ENCODE results near the gene PITPNM1.
"Not testable (repeated sequence)": the region's sequence is repeated elsewhere in the genome, so short reads cannot be mapped to it uniquely, and the experiment has no call there.

Gene PITPNM1

DNA sequence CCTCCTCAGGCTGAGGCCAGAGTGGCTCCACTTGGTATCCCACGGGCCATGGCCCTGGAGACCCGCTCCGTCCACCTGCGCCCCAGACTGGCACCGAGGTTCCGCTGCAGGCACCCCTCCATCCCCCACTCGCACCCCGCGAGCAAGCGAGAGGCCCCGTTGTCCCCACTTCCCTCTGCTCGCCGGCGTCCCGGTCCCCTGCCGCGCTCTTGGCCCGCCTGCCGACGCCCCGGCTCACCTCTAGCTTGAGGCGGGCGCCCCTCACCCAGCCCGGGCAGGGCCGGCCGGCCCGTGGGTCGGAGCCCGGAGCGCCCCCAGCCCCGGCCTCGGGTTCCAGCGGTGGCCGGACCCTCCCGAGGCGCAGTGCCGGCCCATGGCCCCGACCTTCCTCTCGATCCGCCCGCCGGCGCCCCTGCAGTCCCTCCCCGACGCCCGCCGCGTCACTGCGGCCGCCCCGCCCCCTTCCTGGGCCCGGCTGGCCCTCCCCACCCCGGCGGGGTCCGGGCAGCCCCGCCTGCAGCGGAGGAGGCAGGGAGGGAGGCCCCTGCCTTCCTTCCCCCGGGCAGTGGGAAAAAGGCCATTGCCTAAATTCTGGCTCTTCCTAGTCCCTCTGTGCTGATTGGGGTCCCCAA lies at the start of gene PITPNM1:
TSS of gene PITPNM1 (minus strand) at position 414 of the 632 bp plus-strand sequence. CDS start 1,183 bp downstream, outside the sequence.
- DNase-seq: no peak

DNA sequence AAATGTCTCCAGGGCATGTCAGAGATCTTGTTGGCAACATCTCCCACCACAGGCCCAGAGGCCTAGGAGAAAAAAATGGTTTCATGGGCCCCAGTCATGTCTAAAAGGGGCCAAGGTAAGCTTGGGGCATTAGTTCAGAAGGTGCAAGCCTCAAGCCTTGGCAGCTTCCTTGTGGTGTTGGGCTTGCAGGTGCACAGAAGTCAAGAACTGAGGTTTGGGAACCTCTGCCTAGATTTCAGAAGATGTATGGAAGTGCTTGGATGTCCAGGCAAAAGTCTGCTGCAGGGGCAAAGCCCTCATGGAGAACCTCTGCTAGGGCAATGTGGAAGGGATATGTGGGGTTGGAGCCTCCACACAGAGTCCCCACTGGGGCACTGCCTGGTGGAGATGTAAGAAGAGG lies 46.5 kb upstream of the PITPNM1 start:
- not testable (repeated sequence) for DNase-seq

DNA sequence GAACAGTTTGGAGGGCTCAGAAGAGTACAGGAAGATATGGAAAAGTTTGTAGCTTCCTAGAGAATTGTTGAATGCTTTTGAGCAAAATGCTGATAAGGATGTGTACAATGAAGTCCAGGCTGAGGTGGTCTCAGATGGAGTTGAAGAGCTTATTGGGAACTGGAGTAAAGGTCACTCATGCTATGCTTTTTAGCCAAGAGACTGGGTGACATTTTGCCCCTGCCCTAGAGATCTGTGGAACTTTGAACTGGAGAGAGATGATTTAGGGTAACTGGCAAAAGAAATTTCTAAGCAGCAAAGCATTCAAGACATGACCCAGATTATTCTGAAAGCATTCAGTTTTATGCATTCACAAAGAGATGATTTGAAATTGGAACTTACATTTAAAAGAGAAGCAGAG lies 46.0 kb upstream of the PITPNM1 start:
- no peak for DNase-seq

DNA sequence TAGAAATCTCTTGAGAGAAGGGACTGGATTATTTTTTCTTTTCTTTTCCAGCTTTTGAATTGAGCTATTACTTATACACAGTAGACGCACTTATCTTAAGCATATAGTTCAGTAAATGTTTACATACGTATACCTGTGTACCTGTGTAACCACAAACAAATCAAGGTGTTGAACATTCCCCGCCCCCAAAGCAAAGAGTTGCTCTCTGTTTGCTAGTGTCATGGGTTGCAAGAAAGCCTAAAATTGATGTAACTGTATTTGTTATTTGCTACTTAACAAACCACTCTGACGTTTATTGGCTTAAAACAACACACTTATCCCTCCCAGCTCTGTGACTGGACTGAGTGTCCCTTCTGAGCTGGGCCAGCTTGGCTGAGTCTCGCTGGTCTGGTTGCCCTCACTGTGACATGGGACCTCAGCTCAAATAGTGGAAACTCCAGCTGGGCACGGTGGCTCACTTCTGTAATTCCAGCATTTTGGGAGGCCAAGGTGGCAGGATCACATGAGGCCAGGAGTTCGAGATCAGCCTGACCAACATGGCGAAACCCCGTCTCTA lies 43.5 kb upstream of the PITPNM1 start:
- DNase-seq: no peak

DNA sequence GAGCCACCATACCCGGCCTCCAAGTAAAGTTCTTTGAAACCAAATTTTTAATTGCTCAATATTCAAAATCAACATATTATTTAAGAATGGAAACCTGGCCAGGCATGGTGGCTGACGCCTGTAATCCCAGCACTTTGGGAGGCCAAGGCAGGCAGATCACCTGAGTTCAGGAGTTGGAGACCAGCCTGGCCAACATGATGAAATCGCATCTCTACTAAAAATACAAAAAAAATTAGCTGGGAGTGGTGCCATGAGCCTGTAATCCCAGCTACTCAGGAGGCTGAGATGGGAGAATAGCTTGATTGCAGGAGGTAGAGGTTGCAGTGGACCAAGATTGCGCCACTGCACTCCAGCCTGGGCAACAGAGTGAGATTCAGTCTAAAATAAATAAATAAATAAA lies 42.9 kb upstream of the PITPNM1 start:
- not testable (repeated sequence) for DNase-seq

DNA sequence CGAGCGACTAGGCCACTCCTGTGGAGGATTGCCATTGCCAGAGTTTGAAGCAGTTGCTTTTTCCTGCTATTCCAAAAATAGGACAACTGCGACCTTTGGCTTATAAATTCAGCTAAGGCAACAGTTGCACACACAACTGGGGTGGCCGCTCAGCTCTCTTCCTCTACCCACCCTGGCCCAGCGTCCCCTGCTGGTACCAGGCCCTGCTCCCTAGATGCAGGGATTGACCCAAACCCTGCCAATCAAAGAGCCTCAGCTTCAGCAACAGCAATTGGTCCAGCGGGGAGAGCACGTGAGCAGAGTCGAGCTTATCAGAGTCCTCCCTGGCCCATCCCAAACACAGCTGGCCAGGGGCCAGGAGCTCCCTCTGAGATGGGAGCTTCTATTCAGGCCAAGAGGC lies 40.1 kb upstream of the PITPNM1 start:
- no peak for DNase-seq

DNA sequence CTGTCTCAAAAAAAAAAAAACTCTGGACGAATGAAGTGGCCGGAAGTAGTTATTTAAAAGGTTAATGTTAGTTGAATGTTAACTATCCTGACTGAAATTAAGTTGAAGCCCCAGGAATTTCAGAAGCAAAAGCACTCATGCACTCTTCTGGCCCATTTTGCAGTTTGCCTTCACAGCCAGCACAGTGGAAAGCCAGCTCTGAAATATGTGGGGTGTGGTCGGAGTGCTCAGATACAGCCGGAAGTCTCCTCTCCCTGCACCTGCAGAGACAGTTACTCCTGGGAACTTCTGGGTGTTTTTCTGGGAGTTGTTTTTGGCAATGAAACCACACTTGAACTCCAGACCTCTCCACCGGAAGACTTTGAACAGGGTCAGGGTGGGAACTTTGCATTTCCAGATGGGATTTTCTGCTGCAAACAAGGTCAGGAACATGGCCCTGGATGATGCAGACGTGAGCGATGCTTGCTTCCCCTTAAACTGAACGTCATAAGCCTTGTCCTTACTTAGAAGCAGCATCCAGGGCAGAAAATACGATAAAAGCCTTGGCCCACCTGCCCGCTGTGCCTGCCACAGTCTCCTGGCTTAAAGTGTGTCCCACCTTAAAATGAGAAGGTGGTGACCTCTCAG lies 39.6 kb upstream of the PITPNM1 start:
- no peak for DNase-seq

DNA sequence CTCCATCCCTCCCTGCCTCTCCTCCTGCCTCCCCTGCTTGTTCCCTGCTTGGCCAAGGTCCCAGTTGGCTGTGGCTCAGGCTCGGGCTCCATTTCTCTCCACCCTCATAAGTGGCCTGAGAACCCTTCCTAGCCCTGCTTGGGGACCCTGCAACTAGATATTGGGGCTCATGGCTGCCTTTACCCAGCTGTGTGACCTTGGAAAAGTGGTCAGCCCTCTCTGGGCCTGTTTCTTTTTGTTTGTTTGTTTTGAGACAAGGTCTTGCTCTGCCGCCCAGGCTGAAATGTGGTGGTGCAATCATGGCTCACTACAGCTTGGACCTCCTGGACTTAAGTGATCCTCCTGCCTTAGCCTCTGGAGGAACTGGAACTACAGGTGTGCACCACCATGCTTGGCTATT lies 38.4 kb upstream of the PITPNM1 start:
- DNase-seq: no peak

DNA sequence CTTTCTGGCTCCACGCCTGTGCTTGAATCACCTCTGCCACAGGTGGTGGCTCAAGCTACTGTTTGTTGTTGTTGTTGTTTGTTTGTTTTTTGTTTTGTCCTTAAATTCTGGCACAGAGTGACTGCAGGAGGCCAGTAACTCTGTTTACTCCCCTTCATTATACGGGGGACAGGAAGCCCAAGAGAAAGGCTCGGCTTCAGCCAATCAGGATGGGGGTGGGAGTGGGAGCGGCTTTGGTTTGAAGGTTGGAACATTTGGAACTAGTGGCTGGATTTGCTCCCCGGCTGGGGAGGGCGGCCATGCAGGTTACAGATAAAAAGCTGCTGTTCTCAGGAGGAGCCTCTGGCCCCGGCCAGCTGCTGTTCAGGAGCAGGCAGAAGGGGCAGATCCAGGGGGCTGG lies 37.8 kb upstream of the PITPNM1 start:
- DNase-seq: no peak

DNA sequence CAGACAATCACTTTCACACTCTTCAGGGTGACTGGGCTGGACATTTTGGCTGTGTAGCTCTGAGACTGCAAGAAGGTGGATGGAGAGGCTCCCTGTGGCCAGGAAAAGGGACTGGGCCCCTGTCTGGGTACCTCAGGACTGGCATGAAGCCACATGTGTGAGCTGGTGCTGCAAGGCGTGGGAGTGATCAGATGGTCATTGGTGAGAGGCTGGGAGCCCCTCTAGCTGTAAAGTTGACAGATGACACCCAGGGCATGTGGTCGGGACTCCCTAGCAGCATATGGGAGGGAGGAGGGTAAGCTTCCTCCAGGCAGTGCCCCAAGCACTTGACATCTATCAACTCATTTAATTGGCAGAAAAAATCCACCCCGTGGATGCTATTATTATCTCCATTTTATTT lies 37.0 kb upstream of the PITPNM1 start:
- DNase-seq: no peak

DNA sequence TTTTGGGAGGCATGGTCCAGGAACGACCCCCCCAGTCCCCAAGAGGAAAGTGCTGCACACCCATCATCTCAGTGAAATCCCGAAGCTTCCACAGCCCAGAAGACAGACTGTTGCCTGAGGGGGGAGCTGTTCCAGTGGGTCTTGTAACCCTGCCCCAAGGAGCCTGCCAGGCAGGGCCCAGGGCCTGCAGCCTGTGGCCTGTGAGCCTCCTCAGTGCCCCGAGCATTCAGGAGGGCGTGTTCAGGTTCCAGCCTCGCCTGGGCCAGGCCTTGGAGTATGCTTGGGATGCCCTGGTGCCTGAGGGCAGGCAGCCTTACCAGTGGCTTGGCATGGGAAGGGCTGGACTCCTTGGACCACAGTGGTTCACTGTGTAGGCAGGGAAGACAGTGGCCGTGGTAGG lies 36.0 kb upstream of the PITPNM1 start:
- DNase-seq: no peak

DNA sequence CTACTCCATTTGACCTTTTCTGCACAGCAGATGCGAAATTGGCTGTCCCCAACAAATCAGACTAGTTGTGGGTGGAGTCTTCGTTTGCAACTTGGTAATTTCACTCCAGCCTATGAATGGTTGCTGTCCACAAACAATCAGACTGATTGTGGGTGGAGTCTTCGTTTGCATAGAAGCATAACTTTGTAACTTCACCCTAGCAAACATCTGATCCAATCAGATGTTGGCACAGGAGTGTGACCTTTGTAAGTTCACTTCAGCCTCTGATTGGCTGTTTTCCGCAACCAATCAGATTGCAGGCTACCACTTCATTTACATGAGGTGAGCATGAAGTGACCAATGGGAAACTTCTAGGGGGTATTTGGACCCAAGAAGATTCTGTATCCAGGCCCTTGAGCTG lies 34.4 kb upstream of the PITPNM1 start:
- DNase-seq: no peak

DNA sequence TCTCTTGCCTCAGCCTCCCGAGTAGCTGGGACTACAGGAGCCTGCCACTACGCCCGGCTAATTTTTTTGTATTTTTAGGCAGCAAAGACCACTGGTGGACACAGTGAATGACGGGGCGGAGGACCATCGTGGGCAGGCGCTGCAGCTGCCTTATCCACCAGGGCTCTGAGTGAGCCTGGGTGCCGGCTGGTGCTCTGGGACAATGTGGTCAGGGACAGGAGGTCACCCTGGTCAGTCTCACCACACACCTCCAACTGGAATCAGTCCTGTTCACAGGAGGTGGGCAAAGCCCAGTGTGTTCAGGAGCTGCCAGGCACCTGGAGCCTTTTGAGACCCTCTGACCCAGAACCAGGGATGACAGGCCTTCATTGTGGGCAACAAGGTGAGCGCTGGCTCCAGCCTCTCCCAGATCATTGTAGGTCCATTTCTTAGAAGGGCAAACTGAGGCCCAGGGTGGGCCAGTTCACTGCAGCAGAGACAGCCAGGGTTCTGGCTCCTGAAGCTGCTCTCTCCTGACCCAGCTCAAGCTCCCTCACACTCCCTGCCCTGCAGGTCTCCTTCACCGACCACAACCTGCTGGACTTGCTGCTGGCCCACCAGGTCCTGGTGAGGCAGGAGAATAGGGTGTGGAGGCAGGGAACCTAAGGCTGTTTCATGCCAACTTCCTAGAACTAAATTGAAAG lies 33.8 kb upstream of the PITPNM1 start:
- no peak for DNase-seq

DNA sequence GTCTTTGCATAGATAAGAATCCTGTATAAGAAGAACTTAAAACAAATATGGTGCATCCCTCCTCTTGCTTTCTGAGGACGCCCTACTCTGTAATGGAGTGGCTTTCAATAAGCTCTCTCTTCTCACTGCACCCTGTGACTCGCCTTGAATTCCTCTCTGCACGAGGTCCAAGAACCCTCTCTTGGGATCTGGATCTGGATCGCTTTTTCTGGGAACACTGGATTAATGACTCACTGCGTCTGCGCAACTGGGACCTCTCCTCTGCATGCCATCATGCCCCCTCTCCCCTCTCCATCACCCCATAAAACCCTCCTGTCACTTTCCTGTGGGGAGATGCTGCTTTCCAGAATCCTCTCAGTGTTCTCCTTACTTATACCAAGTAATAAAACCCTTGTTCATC lies 33.1 kb upstream of the PITPNM1 start:
- DNase-seq: no peak

DNA sequence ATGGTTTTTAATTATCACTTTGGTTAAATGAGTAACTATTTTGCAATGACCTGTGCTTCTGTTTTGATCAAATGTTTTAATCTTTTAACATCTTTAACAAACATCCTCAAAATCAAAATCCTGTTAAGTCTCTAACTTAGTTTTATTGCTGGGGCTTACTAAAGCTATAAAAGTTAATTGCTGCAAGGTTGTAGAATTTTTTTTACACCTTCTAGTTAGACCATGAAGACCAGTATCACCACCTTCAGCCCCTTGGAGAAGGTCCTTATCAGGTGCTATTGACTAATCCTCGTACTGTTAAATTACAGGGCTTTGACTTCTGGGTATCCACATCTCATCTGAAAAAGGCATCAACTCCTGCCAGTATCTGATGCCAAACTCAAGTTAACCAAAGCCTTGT lies 30.4 kb upstream of the PITPNM1 start:
- DNase-seq: no peak

DNA sequence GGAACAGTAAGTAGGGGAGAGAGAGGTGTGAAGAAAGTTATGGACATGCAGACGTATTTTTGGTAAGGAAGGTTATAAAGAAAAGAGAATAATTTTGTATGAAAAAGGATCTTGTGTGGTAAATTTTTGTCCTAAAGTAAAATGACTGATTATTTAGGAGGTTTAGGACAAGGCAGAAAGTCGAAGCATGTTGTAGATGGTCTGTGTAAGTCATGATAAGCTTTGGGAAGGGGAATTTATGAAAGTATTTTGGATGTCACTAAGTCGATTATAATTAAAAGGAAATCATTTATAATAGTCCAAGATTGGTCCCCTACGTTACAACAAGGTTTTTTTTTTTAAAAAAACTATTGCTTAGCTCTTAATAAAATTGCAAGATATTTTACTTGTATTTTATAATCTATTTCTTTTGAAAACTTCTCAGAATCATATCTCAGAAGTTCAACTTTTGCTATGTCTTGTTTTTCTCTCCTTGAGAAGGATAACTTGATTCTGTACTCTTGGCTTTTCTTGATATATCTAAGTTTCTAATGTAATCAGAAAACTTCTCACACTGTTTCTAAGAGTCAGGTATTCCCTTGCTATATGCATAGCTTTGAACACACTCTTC lies 29.0 kb upstream of the PITPNM1 start:
- no peak for DNase-seq

DNA sequence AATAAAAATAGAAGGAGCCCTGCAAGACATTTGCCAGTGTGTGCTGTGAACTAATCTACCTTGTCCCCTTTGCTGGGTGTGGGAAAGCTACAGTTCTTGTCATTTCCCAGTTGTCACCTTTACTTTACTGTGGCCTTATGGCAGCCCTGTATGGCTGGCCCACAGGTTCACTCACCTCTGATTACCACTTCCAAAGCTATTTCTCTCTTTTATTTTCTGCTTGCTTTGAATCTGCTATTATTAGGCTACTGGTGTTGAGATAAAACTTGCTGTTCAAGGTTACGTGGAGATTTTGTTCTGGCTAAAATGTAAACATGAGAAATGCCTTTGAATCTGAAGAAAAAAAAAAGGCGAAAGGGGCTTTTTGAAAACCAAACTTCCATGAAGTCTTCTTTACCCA lies 27.7 kb upstream of the PITPNM1 start:
- DNase-seq: no peak

DNA sequence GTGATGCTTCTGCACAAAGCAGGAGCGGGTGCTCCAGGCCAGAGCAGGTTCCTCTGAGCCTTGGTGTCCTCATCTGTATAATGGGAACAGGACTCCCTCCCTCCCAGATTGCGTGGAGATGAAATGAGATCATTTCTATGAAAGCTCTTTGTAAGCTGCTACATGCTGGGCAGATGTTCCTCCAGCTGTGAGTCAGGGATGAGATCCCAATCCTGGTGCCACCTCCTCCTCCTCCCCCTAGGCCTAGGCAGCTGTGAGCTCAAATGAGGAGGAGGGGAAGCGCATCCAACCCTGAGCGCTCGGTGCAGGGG lies 25.1 kb upstream of the PITPNM1 start:
- no peak for DNase-seq

DNA sequence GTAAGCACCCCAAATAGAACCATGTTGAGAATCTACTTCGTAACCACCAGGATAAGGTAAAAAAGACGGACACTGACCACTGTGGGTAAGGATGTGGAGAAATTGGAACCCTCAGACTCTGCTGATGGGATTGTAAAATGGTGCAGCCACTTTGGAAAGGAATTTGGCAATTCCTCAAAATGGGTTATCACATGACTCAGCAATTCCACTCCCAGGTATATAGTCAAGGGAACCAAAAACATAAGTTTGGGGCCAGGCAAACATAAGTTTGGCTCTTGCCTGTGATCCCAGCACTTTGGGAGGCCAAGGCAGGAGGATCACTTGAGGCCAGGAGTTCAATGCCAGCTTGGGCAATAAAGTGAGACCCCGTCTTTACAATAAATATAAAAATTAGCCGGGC lies 23.2 kb upstream of the PITPNM1 start:
- no peak for DNase-seq

DNA sequence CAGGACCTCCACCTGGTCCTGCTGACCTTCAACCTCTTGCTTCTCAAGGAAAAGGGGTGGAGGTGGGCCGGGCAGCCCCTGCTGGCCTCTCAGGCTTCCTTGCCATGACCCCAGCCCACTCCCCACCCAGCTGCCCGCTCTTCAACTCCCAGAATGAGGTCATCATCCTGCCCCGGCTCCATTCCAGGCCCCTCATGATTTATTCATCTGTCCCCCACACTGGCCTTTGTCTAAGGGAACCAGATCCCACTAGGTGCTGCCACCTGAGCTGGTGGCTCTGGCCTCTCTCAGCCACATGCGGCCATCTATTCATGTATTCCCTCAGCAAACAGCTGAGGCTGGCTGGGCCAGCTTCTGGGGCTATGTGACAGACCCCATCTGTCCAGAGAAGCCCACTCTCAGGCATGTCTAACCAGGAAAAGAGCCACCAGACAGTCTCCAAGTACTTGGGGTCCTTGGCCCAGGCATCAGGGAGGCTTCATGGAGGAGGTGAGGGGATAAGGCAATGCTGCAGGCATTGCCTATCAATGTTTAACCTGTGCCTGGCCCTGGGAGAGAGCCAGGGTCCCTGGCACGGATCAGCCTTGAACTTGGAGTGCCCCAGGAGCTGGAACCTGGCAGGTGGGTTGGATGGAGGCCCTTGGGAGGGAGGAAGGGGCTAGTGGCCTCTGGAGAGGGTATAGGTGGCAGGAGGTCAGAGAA lies 20.3 kb upstream of the PITPNM1 start:
- DNase-seq: no peak

DNA sequence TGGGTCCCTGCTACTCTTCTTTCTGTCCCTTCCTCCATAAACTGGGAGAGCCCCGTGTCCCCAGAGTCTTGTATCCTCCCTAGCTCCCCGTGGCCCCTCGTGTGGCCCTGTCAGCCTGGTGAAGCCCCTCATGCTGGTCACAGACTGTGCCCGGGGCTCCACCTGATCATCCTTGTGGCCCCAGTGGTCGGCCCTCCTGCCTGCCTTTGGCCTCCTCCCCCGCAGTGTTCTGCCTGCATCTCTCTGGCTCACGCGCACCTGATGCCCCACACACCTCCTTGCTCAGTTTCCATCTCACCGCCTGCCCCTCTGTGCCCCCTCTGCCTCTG lies 19.3 kb upstream of the PITPNM1 start:
- DNase-seq: no peak

DNA sequence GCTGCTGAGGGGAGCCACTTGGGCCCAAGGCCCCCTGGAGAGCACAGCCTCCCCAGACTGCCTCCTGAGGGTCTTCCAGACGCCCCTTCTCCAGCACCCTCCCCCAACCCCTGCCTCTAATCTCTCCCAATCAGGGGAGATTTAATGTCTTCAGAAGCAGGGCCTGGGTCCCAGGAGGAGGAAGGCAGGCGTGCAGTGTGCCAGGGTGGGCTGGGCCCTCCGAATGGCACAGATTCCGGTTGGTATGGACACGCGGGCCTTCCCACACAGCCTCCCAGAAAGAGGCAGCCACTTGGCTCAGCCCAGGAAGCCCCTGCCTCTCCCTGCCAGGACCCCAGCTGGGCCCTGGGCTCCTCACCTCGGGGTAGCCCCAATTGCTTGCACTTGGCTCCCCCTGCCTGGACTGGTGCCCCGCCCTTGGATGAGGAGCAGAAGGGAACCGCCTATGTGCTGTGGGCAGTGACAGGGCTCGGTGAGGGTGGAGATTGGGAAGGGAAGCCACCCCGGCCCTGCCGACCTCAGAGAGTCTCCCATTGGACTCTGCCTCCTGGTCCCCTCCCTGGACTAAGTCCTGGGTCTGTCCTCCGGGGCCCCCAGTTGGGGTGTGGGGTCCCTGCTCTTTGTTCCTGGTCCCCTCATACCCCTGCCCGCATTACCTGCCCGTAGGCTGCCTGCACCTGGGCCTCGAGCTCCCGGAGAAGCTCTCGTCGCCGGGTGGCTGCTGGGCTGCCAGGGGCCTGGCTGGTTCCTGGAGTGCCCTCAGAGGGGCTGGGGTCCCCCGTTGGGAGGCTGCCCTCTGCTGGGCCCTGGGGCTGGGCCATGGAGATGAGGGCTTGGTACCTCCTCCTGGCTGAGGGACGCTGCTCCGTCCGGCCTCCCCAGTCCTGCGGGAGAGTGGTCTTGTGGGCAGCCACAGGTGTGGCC lies 18.7 kb upstream of the PITPNM1 start:
- DNase-seq: no peak

Data from amniotic stem cell (primary cell).